Spinal cord (tissue), 10 donors: ENCODE data around the gene TMEM239. TPM values are rescaled to one million over a fixed set of nuclear protein-coding genes. Genes with fewer than 3 reads are reported as not detected.

ENCODE experiments used
- DNase-seq, 6 donors: peaks; one replicate each; pipeline versions ENCODE4 v3.0.0 to v3.0.0-alpha.2; 2013 to 2015; ENCODE audit warnings: low spot score in 6 of 6, low read depth in 4 of 6
- H3K27ac ChIP-seq: one replicate; pipeline ENCODE4 v1.5.1; 2013; ENCODE audit warnings: low read depth, low read length, control low read depth
- H3K27me3 ChIP-seq: one replicate; pipeline ENCODE4 v1.6.1; 2013; ENCODE audit warnings: low read length; ENCODE audit not compliant: control insufficient read depth, insufficient read depth
- H3K36me3 ChIP-seq: one replicate; pipeline ENCODE4 v1.6.1; 2013; ENCODE audit warnings: low read length; ENCODE audit not compliant: control insufficient read depth, insufficient read depth
- H3K4me1 ChIP-seq: one replicate; pipeline ENCODE4 v1.6.1; 2013; ENCODE audit warnings: low read length; ENCODE audit not compliant: control insufficient read depth, insufficient read depth
- H3K4me3 ChIP-seq: one replicate; pipeline ENCODE4 v1.5.1; 2013; ENCODE audit warnings: low read depth, low read length, control low read depth
- H3K9me3 ChIP-seq: one replicate; pipeline ENCODE4 v1.6.1; 2013; ENCODE audit warnings: low read length; ENCODE audit not compliant: control insufficient read depth, insufficient read depth
- WGBS: methylation state at CpG from one replicate; pipeline ENCODE4 v1.1.5; 2013; ENCODE audit warnings: missing lambda C conversion rate; ENCODE audit not compliant: insufficient coverage; 5-methylcytosine and 5-hydroxymethylcytosine counted together
- polyA plus RNA-seq, 2 donors: library from polyadenylated mRNA; unstranded; fragments of 120-200 nt; gene quantifications; one replicate each; pipeline ENCODE4 v1.2.1, GENCODE V29; 2013; ENCODE audit not compliant: insufficient read length in 2 of 2
- total RNA-seq, 2 donors: library from RNA; depleted of rRNA in 1 of 2; stranded (reverse); fragments of 120-200 nt in 1 of 2; fragments of >200 nt in 1 of 2; gene quantifications; one replicate each; pipeline versions ENCODE4 v1.2.3 to v1.2.4, GENCODE V29; 2013 to 2014
- donor health status: healthy.

TMEM239 gene
- total and polyA plus RNA-seq, 4 donors: not detected

- H3K4me1 ChIP-seq: no peaks in the 10 kb centered on the region
- H3K9me3 ChIP-seq: peaks cover under 1% of the 10 kb centered on the region
- H3K27ac ChIP-seq: no peak overlapping the region
- H3K27me3 ChIP-seq: no peaks in the 10 kb centered on the region
- no peak overlapping the region for H3K4me3 ChIP-seq
- WGBS: 80% methylated on average over 1 of the region's 6 CpGs
- no peaks in the 10 kb centered on the region for H3K36me3 ChIP-seq
- DNase-seq: no peak
Observed at GRCh38 chr20:2783908-2784566, 32.1 kb upstream of the TMEM239 start.

DNA sequence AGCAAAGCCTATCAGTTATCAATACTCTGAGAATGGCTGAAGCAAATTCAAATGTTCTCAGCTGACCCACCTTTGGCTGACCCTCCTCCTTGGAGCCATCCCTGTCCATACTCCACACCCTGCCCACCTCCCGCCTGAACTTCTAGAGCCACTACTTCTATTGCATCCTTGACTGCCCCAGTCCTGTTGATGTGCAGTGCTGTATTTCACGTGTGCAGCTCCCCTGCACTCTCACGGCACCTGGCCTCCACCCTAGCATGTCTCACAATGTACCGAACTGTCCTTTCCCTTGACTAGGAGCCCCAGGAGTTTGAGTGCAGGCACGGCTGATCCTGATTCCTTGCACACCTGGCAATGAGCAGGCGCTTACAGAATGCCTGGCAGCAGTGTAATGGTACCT is 22.7 kb upstream of the TMEM239 start:
- H3K4me1 ChIP-seq: peaks cover 1% of the 10 kb centered on the region
- H3K27ac ChIP-seq: no peak overlapping the region
- H3K27me3 ChIP-seq: no peaks in the 10 kb centered on the region
- 93% methylated on average over 6 of the region's 6 CpGs for WGBS
- H3K4me3 ChIP-seq: no peak overlapping the region
- DNase-seq: no peak
- peaks cover 1% of the 10 kb centered on the region for H3K9me3 ChIP-seq
- H3K36me3 ChIP-seq: peaks cover 38% of the 10 kb centered on the region

DNA sequence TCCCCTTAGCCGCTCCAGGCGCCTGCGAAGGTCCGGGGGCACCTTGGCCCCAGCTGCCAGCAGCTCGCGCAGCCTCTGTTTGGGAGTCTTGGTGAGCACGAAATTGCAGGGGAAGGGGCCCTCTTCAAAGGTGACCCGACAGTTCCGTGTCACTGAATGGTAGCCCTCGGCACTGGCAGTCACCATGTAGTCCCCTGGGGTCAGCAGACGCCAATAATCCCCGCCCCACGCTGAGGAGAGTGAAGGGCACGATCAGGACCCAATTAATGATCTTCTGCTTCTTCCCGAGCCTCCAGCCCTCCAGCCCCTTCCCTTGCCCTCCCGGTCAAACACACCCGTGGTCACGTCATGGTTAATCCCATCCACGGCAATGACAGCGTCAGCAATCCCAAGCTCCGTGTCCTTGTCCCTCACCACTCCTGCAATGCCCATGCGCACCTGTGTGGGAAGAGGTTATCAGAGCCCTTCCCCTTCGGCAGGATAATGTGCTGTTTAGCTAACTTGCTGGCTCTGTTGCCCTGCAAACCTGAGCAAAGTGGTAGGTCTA is 21.9 kb upstream of the TMEM239 start:
- Histone ChIP-seq H3K4me1 (peaks cover 9% of the 10 kb centered on the region), H3K27me3 (peaks cover 4% of the 10 kb centered on the region), H3K4me3 (no peak overlapping the region), H3K36me3 (peaks cover 41% of the 10 kb centered on the region), H3K9me3 (no peaks in the 10 kb centered on the region), H3K27ac (no peak overlapping the region)
- no peak for DNase-seq
- 88% methylated on average over 16 of the region's 23 CpGs for WGBS

- Histone ChIP-seq H3K27ac (no peak overlapping the region), H3K4me1 (peaks cover 16% of the 10 kb centered on the region), H3K27me3 (peaks cover 7% of the 10 kb centered on the region), H3K4me3 (no peak overlapping the region), H3K36me3 (peaks cover 41% of the 10 kb centered on the region), H3K9me3 (no peaks in the 10 kb centered on the region)
- 92% methylated on average over 11 of the region's 11 CpGs for WGBS
- DNase-seq: no peak
Observed at GRCh38 chr20:2794866-2795447, 21.2 kb upstream of the TMEM239 start.

GRCh38 chr20:2795451-2795850 is 20.7 kb upstream of the TMEM239 start:
- H3K4me3 ChIP-seq: no peak overlapping the region
- H3K27ac ChIP-seq: no peak overlapping the region
- 94% methylated on average over 22 of the region's 24 CpGs for WGBS
- H3K4me1 ChIP-seq: peaks cover 19% of the 10 kb centered on the region
- no peak for DNase-seq
- peaks cover 10% of the 10 kb centered on the region for H3K27me3 ChIP-seq
- H3K9me3 ChIP-seq: no peaks in the 10 kb centered on the region
- H3K36me3 ChIP-seq: peaks cover 41% of the 10 kb centered on the region

GRCh38 chr20:2796011-2796660 is 20.0 kb upstream of the TMEM239 start:
- Histone ChIP-seq H3K27me3 (peaks cover 17% of the 10 kb centered on the region), H3K4me1 (peaks cover 22% of the 10 kb centered on the region), H3K9me3 (no peaks in the 10 kb centered on the region), H3K36me3 (peaks cover 41% of the 10 kb centered on the region), H3K4me3 (no peak overlapping the region), H3K27ac (no peak overlapping the region)
- 95% methylated on average over 19 of the region's 20 CpGs for whole genome bisulfite sequencing
- no peak for DNase-seq

GRCh38 chr20:2797136-2797983 is 18.8 kb upstream of the TMEM239 start:
- peaks cover 41% of the 10 kb centered on the region for H3K36me3 ChIP-seq
- no peak overlapping the region for H3K4me3 ChIP-seq
- H3K4me1 ChIP-seq: peaks cover 25% of the 10 kb centered on the region
- 85% methylated on average over 15 of the region's 16 CpGs for WGBS
- DNase-seq: no peak
- H3K27ac ChIP-seq: no peak overlapping the region
- H3K27me3 ChIP-seq: peaks cover 26% of the 10 kb centered on the region
- no peaks in the 10 kb centered on the region for H3K9me3 ChIP-seq

DNA sequence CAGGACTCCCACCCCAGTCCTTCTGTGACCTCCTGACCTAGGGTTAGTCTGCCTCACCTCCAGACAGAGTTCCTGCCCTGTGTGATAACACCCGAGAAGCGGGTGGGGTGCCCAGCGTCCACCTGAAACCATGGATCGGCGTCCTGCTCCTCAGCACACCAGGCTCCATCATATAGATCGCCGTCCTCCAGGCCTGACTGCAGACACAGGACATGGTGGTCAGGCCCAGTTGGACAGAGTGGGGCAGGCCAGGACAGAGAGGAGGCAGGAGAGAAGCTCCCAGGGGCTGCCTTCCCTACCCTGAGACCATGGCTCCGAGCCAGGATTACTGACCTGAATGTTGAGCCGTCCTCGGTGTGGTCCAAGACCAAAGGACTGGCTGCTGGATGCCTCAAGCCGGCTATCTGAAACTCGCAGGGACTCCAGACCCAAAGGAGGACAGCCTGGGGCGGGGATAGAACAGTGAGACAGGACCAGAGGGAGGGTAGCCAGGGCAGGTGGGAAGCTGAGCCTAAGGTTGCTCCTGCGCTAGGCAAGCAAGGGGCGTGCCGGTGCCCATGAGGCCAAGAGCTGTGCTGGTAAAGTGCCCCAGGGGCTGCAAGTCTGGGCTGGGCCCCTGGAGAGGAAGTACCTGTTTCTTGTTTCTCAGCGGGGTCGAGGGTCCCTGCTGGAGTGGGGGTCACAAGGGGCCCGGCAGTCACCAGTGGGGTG is 17.9 kb upstream of the TMEM239 start:
- peaks cover 41% of the 10 kb centered on the region for H3K36me3 ChIP-seq
- peaks cover 34% of the 10 kb centered on the region for H3K27me3 ChIP-seq
- no peak overlapping the region for H3K4me3 ChIP-seq
- H3K9me3 ChIP-seq: no peaks in the 10 kb centered on the region
- no peak overlapping the region for H3K27ac ChIP-seq
- peaks cover 25% of the 10 kb centered on the region for H3K4me1 ChIP-seq
- DNase-seq: no peak
- WGBS: 94% methylated on average over 19 of the region's 19 CpGs

DNA sequence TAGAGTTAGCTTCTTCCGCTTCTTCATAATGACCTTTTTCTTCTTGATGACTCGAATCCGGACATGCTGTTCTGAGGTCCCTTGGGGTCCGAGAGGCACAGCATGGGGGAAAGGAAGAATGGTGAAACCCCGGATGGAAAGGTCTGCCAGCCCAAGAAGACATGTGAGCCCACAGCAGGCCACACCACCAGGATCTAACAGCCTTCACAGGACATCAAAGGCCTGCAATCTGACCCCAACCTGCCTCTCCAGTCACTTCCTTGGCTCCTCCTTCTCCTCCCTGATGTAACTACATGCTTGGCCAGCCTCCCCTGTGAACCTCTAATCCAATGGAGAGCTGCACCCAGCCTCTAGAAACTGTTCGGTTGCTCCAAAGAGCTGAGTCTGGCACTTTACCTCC is 17.4 kb upstream of the TMEM239 start:
- Histone ChIP-seq H3K4me1 (peaks cover 25% of the 10 kb centered on the region), H3K36me3 (peaks cover 41% of the 10 kb centered on the region), H3K9me3 (no peaks in the 10 kb centered on the region), H3K27ac (no peak overlapping the region), H3K4me3 (peak overlapping the region; percentile 67), H3K27me3 (peaks cover 40% of the 10 kb centered on the region)
- DNase-seq: no peak
- WGBS: 64% methylated on average over 2 of the region's 6 CpGs
